ENCODE data around the gene ANO4.
A peak's percentile ranks its signal among the peaks of the same experiment; 100 is the strongest.
"Not testable (repeated sequence)": the region's sequence is repeated elsewhere in the genome, so short reads cannot be mapped to it uniquely, and the experiment has no call there.

ANO4 gene

DNA sequence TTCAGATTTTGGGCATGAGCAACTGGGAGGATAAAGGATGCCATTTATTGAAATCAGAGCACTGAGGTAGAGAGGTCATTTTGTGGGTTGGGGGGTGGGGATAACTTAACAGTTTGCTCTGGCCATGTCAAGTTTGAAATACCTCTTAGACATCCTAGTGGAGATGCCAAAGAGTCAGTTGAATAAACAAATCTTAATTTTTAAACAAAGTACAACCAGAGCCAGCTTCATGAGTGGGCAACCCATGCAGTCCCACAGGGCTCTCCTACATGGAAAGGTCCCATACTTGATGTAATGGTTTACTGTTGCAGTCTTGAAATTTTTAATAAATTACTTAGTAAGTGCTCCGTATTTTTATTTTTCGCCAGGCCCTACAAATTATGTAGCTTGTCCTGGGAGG, 81.2 kb downstream of the ANO4 start:
- no peak for DNase-seq

DNA sequence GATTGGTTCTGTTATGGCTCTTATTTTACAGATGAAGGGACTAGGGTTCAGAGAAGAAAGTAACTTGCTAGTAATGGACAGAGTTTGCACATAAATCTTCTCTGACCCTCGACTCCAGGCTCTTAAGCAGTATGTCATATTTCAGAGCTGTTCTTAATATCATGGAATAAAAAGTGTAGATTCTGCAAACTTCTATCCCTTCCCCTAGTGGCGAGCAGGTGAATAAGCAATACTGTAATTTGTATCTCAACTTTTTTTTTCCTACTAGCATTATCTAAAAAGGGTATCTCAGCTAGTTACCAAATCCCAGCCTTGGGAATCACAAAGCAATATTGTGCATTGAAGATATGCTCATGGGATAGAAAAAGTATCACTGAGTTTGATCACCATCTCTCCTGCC, 83.2 kb downstream of the ANO4 start:
- no peak for DNase-seq

DNA sequence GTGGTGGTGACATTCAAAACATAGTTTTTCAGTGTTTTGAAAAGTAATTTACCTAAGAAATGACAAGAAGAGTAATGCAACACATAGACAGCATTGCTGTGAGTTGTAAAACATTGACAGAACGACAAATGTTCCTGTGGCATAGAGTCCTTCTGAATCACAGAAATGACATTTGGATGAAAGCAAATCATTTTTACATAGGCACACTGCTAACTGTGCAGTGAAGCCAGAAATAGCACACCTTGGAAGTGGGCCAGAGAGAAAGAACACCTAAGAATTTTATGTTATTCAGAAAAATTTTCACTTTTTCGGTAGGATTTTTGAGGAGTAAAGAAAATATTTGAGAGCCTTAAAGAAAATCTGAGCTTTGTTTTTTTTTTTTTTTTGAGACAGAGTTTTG, 100.6 kb downstream of the ANO4 start:
- DNase-seq = no peak

DNA sequence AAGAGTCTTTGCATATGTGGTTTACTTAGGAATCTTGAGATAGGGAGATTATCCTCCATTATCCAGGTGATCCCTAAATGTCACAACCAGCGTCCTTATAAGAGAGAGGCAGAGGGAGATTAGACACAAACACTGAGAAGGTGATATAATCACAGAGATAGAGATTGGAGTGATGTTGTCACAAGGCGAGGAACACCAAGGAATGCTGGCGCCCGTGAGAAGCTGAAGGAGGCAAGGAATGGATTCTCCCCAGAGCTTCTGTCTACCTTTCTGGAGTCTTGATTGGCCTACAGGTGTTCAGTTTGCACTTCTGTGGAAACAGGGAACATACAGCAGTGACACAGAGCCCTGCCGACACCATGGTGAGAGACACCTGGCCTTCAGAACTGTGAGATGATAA, 101.6 kb downstream of the ANO4 start:
- DNase-seq = no peak

DNA sequence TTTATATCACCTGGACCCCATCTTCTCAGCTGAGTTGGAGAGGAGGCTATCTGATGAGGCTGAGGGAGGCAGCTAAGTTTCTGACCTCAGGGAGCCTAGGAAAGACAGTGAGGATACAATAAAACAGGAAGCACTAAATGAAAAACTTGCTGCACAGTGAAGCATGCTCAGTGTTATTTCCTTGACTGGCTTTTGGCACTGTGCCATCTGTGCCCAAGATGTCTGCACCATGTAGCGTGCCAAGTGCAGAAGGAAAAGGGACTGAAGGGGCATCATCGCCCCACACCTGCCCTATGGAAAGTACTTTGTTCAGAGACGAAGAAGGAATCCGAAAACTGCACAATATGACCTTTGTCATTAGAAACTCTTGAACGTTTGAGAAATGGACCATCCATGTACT, 102.7 kb downstream of the ANO4 start:
- no peak for DNase-seq

DNA sequence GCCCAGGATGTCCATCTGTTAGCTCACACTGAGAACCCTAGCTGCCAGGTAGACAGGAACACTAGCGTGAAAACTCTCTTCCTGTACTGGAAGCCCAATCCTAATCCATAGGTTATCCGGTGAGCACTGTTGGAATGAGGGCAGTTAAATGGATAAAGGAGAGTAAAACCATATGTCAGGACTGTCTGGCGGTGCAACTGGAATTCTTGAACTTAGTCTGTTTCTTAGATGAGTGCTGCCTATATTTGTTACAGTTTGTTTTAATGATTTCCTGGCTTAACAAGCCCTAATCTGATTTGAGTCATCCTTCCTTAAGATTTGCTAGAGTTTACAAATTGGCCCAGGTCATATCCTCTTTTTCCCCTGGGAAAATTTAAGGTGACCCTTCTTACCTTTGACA, 104.7 kb downstream of the ANO4 start:
- DNase-seq = no peak

DNA sequence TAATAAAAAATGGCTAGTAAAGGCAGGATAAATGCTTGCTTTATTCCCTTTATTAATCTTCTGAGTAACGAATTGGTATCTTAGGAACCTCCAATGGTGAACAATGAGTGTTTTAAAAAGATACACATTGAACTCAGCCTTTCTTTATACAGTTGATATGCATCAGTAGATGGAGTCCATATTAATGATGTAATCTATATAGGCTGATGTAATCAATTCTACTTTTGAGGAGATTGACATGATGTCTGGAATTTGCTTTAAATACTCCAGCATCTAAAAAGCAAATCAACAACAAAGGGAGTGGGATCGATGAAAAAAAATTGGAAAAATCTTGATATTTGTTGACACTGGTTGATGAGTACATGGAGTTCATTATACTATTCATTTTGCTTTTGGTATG, 106.2 kb downstream of the ANO4 start:
- DNase-seq = no peak

DNA sequence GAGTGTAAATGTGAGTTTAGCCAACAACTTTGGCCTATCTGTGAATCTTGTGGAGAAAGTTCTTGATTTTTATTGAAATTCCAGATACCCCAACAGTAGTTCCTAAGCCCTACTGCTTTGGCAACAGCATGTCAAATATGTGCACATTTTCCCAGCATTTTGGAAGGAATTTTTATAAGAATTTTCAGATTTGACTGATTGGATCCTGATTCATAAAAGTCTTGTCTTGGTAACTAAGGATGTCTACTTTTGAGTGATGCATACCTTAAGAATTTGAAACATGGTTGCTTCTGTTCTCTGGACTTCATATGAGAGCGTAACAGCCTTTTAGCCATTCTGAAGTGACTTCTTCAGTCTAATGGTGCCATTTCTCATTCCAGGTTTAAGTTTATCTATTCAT, 106.7 kb downstream of the ANO4 start:
- peak; percentile 4 for DNase-seq

DNA sequence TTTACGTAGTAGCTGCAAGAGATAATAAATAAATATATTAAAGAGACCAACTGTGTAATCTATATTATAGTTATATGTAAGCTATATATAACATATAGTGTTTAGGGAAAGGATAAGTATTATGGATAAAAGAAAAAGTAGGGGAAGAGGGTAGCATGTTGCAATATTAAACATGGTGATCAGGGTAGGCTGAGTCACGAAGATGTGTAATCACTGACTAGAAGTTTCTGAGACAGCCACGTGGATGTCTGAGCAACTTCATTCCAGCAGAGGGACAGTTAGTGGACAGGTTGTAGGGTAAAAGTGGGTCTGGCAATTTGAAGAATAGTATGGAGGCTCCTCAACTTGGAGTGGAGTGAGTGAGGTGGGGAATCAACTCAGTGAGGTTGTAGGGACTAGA, 109.7 kb downstream of the ANO4 start:
- no peak for DNase-seq

DNA sequence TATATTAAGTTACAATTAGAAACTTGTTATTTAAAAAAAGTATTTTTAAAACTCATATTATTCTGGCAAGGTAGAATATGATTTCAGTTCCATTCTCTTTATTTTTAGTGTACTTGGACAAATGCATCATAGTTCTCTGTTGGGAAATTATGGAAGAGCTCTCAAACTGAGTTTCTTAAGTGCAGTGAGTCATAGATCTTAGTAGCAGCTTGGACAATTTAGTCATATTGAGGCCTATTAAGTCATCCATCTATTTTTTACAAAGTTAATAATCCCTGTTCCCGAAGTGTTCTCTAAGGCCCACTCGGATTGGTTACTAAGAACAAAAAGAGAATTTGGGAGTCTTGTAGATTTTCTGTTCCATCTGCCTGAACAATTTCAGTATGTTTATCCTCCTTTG, 113.9 kb downstream of the ANO4 start:
- peak; percentile 24 for DNase-seq

DNA sequence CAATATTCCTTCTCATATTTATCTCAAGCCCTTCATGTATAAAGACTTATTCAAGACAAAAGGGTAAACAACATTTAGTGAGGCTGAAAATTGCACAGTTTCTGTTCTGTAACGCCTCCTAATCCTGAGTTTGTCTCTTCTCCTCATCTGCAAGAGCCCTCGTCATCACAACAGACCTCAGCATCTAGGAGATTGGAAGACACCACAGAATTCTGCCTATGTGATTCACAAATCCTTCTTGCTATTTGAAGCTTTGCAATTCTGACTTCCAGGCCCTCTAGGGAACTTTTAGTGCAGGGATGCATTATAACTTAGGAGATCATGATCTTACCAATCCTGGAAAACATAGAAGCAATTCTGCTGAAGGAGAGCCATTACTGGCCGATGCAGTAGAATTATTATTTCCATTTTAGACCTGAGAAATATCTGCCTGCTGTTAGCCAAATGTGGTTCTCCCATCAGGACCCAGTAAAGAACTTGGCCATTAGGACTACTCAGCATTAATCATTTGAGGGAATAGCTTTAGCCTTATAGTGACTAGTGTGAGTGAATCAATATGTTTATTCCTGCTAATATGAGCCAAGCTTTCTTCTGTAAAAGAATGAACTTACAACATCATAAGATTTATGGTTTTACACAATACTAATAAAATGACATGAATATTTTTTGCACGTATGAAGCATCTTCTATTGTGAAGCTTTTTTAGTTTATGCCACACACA, 119.5 kb downstream of the ANO4 start:
- DNase-seq = no peak

DNA sequence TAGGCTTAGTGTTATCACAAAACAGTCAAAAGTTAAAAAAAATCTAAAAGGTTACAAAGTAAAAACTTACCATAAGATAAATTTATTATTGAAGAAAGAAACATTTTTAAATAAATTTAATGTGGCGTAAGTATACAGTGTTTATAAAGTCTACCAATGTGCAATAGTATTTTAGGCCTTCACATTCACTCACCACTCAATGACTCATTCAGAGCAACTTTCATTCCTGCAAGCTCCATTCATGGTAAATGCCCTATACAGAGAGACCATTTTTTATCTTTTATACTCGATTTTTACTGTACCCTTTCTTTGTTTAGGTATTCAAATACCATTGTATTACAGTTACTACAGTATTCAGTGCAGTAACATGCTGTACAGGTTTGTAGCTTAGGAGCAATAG, 124.5 kb downstream of the ANO4 start:
- peak; percentile 6 for DNase-seq

DNA sequence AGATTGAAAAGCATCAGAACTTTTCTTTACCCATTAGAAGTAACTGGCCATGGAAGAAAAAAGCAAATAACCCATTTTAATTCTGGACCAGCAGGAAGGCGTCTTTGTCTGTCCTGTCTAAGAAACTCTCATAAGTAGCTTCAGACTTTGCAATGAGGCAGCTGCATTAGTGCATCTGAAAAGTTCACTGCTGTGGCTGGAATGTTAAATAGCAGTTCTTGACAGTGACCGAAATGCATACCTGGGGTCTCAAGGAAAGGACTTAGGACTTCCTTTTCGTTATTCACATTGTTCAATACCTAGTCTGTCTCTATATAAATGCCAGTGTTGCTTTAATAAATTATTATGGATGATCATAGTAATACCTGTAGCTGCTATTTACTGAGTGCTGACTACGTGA, 125.9 kb downstream of the ANO4 start:
- DNase-seq = no peak

DNA sequence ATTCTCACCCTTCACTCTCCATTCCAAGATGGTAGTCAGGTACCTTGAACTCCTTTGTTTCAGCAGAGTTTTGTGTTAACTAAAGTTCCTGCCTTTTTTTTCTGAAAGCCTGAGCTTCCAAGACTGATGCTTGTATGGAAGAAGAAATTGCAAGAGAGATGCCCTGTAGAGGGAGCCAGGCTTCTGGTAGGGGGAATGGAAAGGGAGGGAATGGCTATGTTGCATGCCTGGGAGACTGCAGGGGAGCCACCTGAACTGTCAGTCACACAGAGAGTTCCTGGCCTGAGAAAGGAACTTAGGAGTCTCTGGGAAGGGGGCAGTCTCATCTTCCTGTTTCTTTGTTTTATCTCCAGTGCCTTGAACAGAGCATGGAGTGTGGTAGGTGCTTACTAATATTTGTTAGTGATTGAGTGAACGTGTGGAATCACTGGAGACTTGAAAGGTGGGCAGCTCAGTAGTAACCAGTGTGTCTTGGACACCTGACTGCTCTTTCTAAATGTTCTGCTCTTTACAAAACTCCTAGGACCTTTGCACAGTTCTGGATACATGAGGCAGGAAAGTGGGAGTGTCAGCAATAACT, 132.2 kb downstream of the ANO4 start:
- DNase-seq = peak; percentile 4

DNA sequence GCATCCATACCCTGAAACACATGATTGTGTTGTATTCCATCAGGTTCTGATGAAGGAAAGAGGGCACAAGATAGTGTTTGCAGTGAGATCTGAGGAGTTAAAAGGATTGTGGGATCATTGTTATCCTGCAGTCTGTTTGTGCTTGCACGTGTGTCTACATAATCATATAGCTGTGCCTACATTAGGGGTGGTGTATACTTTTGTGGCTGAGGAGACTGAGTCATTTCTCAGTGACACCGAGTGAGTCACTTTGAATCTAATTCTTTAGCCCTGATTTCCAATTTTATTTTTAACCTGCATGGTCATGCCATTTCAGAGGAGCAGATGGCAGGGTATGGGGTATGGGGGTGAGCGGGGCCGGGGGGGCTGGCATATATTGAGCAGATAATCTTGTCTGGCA, 133.2 kb downstream of the ANO4 start:
- DNase-seq = peak; percentile 64

DNA sequence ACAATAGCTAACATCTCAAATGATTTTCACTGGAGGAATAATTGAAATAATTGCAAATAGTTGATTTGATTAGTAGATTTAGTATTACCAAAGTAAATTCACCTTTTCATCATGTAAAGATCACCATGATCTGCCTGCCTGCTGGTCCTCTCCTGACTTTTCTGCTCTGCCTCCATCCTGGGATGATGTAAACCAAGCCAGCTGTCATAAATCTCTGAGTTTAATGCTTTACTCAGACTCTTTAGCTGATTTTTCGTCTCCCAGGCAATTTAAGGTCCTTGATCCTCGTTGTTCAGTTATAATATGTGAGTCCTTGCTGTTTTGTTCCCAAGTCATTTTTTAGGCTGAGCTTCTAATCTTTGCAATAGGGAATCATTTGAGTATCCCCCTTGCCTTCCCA, 138.0 kb downstream of the ANO4 start:
- DNase-seq = no peak

DNA sequence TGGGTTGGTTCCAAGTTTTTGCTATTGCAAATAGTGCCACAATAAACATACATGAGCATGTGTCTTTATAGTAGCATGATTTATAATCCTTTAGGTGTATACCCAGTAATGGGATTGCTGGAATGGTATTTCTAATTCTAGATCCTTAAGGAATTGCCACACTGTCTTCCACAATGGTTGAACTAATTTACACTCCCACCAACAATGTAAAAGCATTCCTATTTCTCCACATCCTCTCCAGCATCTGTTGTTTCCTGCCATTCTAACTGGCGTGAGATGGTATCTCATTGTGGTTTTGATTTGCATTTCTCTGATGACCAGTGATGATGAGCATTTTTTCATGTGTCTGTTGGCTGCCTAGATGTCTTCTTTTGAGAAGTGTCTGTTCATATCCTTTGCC, 139.0 kb downstream of the ANO4 start:
- not testable (repeated sequence) for DNase-seq

DNA sequence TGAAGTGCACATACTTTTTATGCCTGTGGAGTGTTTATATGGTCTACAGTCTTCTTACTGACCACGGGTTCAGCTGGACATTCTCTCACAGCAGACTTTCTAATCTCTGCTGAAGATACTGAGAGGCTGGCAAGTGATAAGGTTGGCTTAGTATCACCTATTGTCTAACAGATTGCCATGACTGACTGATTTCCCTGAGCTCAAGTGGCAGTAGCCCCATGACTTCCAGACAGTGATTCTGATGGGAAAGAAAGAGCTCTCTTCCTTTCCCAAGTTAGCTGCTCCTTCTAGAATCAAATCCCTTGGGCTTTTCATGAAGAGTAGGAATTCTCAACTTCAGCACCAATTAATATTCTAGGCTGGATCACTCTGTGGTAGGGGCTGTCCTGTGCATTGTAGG, 141.4 kb downstream of the ANO4 start:
- DNase-seq = no peak

DNA sequence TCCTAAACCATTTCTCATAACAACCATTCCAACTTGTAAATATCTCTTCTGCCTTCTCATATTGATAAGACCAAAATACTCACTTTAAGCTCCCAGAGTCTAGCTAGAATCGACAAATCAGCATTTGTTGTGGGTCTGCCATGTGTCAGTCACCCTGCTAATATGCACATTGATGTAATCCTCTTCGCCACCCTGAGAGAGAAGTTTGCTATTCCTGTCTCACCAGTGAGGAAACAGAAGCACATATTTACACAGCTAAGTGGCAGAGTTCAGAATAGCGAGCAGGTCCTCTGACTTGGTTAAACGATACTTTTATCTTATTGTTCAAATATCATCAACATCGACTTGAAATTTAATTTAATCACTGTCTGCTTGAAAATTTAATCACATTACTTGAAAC, 142.1 kb downstream of the ANO4 start:
- DNase-seq = no peak

DNA sequence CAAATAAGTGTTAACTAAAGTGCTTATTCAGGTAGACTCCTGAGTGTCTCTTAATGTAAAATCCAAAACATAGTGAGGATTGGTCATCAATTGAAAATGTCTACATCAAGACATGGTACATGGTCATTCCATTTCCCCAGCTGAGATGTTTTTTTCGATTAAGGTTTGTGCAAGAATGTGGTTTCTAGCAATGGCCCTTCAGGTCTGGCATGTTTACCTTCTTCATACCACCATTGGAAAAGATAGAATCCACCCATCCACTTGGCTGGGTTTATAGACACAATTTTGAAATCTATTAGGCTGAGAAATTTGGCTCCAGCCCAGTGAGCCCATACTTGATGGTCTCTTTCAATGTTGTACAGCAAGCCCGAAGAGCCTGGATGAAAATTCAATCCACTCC, 145.9 kb downstream of the ANO4 start:
- DNase-seq = no peak

DNA sequence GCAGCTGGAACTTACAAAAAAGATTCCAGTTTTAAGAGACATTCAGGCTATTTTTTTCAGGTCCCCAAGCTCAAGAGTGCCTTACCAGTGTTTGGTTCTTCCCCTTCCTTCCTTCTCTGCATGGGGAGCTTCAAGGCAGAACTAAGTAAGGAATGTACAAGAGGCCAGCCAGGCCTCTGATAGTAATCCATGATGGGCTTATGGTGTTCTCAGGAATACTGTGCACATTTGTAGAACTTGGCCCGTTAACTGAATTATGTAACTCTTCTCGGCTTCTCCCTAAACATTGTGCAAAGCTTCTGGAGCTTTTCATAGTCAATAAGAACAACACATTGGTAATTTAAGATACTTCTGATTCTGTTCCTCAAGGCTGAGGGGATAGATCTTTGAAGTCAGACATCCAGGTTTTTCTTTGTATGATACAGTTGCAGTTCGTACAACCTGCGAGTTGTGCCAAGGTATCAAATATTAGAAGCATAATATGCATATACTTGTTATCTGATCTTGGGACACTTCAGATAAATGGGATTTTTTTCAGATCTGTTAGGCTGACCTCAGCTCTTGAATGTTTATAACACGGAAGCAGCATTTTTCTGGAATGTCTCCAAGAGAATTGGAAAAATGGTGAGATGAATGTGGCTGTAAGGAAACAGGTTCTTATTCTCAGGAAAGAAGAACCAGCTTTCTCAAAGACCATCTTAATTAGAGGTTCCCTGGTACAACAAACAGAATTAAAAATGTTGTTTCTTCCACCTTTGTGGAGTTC, 148.6 kb downstream of the ANO4 start:
- no peak for DNase-seq

DNA sequence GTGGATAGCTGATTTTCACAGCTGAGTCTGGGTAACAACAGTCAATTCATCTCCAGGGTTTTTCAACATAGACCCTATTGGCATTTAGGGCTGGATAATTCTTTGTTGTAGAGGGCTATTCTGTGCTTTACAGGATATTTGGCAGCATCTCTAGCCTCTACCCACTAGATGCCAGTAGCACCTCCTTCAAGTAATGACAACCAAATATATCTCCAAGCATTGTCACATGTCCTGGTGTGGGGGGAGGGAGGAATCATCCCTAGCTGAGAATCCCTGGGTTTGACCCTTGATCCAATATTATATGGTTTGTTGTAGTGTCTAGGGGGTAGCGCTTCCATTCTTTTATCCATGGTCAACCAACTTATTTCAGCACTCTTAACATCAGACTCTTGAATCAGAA, 157.2 kb downstream of the ANO4 start:
- no peak for DNase-seq

DNA sequence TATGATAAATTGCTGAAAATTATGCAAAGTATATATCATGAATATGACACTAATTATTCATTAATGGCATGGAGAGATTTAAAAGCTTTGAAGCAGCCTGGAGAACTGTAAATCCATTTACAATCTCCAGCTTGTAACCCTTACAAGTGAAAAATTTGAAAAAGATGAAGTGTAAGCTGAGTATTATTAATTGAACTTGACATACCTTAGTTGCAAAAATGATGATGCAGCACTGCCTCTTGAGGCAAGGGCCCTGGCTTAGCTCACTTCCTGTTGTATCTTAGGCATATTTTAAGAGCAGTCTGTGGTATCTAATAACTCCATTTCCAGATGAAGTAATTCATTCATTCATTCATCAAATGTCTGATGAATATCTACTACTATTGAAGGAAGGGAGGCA, 158.6 kb downstream of the ANO4 start:
- DNase-seq = no peak

DNA sequence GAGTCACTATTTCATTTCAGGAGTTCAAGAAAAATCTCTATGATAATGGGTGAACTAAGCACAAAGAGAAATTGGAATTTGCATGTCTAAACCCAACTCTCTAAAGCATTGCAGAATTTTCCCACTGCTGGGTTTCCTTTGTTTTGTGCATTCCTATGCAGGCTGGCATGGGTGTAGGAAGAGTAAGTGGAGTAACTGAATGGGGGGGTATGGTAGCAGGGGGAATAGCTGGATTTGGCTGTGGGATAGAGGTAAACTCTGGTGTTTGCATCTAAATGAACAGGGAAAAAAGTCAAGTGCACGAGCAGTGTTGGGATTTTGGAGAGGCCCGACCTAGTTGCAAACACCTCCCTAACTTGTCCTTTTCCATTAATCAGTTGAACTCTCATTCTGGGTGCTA, 159.1 kb downstream of the ANO4 start:
- DNase-seq = no peak

DNA sequence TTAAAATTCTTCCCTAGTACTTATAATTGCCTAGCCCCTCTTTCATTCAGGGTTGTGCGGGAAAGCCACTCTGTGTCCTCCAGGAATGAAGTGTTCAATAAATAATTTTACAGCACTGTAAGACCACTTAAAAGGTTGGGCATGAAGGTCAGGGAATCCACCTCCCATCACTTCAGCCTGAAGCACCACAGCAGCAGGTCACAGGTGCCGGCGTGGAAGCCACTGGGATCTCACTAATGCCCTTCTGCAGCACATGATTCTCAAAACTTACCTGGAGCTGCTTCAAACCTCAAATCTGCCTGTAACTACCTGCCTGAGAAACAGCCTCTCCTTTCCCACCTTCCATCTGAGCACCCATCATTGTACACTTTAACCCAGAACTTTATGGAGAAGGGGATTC, 159.5 kb downstream of the ANO4 start:
- DNase-seq = no peak

Measured in fibroblast of skin of right biceps (primary cell).